T1000 (cell line): Measurements from ENCODE around the gene C10orf71.

Experiments used
- DNase-seq: peaks from one replicate; lab custom pipeline; 2025; ENCODE audit warnings: mixed read lengths; lab: John Stamatoyannopoulos, UW

The C10orf71 gene, protein sequence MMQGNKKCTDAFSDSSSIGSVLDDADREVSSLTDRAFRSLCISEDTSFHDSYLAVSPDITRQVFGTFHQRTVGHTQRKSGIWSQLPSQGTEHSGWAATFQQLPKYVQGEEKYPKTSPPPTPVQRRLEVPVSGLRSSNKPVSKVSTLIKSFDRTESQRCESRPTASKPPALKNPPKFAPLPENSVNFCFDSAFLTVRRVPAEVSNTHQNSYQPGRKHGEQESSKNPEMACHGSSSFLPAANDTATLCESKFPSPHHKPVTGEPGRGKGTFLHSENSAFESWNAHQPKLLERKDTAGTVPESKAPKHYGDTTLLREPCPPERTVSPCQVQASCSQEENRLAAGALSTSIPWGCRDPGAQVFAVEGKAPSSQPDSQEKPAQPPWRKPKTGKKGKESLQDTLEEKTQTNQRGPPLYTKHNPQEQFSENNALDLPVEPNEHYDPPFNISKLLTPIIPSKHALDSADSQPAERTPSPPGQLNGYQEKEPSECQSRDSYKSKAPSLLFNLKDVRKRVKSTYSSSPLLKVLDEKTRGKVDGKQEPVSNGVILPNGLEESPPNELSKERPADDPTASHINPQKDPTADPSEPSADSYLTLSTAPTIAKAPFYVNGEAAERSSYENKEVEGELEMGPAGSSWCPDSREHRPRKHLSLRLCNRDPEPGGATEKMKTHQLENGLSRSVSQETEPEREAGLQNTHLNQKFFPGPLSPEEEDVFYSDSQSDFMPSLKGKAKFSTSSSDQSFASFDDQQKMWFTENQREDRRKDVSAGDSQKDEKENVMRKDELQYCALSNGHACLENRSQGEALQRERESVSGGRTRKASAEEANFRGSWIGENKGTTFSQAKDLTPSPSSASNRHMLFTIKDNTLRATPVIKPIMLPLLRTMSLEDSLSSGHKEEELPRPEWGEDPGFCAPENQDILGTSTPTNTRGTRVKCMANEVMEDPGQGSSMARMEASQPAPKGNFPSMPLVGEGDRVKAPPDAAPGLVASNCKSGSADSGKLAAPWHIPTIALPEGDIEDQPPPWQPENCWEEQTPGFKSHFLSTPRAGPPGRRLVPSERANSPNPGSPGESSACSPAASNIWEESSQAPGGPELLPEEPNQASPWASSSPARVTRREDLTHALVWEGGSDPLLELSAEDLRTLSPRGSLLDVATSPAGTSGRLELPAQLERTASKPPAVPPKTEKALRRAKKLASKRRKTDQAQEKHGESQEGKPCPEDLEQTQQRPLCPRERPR (N-terminal part only)

DNA sequence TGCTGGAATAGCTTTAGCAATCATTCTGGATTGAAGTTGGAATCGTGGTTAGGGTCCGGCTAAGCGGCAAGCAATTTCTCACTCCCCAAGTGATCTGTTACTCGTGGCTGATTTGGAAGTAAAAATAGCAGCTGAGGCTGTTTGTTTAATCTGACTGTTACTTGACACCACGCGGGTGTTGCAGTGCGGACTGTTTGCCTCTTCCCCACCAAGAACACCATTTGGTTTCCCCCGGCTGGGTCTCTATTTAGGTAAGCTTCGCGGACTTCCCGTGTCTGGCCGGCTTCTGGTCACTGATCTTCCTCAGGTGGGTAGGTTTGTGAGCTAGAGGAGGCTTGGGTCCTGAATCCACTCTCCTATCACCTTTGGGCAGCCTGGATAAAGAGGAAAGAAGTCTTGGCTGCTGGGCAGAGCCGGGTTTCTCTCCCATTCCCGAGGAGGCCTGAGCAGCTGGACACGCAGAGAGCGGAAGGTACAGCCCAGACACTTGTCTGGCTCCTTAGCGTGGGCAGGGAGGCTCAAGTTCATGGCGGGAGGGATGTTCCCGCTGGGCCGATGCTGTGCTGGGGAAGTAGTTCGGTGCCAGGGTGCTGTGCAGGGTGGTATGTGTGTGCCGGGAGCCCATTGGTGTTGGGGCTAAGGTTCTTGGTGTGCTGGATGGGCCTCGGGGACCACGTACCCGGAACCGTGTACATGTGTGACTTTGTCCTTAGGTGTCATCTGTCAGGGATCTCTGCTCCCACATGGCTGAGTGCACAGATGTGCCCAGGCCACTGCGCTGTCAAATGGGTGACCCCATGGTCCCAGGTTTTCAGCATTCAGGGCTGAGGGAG, at the start of gene C10orf71:
Gene C10orf71, plus strand, starts transcription at position 188 of the 833 bp plus-strand sequence. CDS start 23,376 bp downstream, outside the sequence.
- no peak for DNase-seq

DNA sequence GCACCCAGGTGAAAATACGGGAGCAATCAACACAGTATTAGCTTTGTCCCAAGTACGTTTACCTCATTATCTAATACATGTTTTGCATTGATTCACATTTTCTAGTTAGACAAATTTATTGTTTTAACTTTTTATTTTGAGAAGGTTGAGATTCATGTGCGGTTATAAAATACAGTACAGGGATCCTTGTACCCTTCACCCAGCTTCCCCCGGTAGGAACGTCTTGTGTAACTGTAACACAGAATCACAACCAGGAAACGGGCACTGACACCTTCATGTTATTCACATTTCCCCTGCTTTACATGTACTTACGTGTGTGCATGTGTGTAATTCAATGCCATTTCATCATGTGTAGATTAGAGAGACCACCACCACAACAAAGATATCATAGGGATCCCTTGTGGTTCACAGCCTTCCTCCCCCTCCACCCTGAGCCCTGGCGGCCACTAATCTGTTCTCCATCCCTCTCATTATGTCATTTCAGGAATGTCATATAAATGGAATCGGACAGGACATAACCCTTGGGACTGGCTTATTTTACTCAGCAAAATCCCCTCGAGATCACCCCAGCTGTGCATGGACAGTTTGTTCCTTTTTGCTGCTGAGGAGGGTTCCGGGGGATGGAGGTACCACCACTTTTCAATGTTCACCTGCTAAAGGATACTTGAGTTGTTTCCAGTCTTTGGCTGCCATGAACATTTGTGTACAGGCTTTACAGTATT, 46.5 kb upstream of the C10orf71 start:
- no peak for DNase-seq

DNA sequence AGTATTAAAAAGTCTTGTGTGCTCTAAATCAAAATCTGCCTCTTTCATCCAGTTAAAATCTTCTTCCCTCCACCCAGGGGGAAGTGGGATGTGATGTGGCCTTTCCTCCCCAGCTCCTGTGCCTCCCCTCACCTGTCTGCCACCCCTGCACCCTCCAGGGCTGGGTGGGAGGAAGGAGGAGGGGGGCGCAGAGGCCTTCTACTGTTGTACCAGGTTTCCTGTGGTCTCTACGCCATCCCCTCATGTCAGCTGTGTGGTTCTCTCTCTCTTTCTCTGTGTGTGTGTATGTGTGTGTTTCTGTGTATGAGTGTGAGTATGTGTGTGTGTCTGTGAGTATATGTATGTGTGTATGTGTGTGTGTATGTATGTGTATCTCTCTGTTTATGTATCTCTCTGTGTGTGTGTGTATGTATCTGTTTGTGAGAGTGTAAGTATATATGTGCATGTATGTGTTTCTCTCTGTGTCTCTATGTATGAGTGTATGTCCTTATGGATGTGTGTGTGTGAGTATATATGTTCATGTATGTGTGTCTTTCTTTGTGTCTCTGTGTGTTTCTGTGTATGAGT, 45.5 kb upstream of the C10orf71 start:
- DNase-seq, result no peak

DNA sequence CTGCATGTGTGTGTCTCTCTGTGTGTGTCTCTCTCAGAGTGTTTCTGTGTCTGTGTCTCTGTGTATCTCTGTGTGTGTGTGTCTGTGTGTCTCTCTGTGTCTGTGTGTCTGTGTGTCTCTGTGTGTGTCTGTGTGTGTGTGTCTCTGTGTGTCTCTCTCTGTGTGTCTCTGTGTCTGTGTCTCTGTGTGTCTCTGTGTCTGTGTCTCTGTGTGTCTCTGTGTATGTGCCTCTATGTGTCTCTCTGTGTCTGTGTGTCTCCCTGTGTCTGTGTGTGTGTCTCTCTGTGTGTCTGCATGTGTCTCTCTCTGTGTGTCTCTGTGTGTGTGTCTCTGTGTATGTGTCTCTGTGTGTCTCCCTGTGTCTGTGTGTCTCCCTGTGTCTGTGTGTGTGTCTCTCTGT, 44.8 kb upstream of the C10orf71 start:
- no peak for DNase-seq

DNA sequence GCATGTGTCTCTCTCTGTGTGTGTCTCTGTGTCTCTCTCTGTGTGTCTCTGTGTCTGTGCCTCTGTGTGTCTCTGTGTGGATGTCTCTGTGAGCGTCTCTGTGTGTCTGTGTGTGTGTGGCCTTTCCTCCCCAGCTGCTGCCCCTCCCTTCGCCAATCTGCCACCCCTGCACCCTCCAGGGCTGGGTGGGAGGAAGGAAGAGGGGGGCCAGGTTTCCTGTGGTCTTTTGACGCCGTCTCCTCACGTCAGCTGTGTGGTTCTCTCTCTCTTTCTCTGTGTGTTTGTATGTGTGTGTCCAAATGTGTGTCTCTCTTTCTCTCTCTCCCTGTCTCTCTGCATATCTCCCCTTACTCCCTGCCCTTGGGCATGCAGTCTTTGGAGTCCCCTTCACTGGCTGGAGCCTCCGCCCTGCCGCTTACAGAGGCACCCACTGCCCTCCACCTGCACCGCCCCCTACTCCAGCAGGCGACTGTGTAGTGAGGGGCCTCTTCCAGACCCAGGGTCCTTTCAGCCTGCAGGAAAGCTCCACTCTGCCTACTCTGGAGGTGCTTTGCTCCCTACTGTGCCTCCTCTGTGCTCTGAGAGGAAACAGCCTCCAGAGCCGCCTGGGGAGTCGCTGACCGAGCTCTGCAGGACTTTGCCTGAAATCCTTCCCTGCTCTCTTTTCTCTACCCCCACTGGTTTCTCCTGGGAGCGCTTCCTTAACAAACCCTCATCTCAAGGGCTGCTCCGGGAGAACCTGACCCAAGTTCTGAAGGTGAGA, 44.2 kb upstream of the C10orf71 start:
- DNase-seq, result no peak

DNA sequence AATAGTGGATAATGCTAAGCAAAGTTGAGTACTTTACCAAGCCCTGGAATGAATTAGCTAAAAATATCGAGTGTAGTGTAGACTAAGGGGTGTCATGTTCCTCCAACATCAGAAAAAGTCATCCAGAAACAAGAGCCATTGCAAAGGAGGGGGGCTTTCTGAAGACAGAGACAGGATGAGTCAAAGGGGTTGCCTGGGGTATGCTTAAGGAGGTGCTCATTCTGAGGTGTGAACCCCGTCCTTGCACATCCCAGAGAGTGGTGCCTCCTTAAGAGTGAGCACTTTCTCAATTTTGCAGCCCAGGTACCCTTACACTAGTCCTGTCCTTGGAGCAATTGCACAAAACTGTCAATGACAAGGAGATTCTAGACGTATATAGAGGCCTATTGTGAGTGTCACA, 43.1 kb upstream of the C10orf71 start:
- DNase-seq, result no peak

DNA sequence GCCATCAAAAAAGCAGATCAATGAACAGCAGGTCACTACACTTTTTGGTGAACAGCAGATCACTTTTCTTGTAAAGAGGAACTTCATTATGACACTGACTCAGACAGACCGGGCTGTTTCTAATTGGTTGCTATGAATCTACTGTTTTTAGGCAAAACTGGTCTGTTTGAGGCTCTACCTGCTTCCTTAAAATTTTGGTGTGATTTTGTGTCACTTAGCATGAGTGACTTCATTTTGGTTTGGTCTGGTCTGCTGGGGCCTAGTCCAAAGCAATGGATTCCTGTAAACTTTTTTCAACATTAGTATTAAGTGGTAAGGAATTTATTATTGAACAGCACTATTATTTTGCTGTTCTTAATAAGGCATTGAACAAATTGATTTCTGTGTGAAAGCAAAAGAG, 41.8 kb upstream of the C10orf71 start:
- DNase-seq, result no peak

DNA sequence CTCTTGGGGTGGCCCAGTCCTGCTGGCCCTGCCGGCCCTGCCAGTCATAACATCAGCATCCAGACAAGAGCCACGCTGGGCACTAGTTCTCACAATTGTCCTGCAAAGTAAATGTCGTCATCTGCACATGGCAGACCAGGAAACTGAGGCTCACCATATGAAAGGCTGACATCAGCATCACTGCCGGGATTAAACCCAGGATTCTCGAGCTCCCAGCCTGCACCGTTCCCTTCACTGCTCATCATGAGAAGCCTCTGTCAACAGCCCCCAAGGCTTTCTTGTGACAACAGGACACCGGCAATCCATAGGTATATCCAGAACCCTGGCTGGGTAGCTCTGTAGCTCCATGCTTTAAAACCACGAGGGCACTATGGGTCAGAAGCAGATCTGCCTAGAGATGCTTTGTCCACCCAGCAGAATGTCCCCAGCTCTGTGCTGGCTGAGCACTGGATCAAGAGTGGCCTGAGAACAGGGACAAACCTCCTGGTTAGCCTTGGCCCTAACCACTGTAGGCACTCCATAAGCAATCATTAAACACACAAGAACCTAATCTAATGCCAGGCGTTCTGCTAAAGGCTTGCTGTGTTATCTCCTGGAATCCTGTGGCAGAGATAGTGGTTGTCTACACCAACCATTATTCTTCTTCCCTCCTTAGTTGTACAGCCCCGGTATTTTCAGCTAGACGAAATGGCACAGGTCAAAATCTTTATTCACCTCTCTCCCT, 41.2 kb upstream of the C10orf71 start:
- DNase-seq, result no peak

DNA sequence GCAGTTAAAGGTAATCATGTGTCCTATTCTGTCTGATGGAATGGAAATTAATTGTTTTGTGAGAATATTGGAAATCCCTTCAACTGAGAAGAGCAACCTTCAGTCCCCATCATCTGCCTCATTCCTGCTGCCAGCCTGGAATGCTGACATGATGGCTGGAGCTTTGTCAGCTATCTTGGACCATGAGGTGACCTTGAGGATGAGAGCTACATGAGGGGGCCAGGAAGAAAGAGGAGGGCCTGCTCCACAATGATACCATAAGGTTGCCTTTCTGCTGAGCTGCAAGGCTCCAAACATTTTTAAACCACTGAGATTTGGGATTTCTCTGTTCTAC, 40.7 kb upstream of the C10orf71 start:
- no peak for DNase-seq

DNA sequence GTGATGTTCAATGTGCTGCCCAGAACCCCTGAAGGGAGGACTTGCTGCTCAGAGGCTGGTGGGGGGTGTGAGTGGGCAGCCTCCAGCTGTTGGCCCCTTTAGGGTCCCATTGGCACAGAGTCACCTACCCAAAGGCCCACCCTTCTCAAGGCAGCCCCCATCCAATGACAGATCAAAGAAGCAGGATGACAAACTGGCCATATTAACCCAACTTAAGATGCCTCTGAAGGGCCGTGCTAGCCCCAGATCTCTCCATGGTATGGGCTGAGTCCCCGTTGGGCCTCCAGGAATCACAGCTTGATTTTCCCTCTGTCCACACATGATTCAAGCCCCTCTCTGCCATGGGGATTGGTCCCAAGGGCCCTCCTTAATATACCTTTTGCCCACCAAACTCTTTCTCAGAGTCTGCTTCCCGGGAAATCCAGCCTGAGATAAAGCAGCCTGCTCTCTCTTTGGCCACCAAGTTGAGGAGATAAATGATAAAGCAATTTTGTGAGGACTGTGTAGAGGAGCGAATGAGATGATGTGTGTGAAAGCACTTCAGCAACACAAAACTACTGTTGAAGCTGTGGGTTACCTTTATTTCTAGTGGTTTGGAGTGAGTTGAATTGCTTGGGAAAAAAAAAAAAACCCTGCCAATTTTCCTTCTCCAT, 38.2 kb upstream of the C10orf71 start:
- DNase-seq, result no peak

DNA sequence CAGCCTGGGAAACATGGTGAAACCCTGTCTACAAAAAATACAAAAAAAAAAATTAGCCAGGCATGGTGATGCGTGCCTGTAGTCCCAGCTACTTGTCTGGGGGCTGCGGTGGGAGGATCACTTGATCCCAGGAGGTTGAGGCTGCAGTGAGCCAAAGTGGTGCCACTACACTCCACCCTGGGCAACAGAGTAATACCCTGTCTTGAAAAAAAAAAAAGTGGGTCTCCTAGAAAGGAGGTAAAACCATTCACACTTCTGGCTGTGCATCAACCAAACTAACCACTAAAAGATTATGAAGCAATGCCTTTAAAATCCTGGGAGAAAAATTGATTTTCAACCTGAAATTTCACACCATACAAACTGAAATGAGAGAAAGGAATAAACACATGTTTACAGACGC, 35.4 kb upstream of the C10orf71 start:
- DNase-seq, result no peak

DNA sequence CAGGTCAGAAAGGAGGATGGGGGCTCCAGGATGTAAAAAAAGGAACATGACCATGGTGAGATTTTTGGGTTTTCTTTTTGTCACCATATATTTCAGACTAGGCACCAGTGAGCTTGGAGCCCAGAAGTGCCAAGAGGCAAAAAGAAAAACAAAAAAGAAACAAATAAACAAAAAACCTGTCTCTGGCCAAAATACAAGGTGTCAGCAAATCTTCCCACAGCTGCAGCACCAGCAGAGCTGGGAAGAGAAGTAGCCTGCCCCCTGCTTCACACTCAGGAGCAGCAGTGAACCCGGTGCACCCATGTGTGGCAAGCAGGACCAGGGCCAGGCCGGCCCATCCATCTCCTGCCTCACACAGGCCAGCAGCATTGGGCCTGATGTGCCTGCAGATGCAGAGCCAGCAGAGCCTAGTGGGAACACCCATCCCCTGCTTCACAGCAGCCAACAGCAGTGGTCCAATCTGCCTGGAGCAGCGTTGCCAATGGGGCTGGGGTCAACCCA, 34.7 kb upstream of the C10orf71 start:
- DNase-seq, result no peak

DNA sequence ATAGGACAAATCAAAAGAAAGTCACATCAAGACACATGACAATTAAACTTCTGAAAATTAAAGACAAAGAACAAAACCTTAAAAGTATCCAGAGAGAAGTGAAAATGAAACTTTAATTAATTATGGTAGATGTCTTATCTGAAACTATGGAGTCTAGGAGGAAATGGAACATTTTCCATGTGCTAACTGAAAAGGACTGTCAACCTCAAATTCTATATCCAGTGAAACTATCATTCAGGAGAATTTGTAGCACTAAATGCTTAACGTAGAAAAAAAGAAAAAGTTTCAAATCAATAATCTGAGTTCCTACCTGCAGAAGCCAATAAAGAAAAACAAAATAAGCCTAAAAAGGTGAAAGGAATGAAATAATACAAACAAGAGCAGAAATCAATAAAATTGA, 33.1 kb upstream of the C10orf71 start:
- no peak for DNase-seq

DNA sequence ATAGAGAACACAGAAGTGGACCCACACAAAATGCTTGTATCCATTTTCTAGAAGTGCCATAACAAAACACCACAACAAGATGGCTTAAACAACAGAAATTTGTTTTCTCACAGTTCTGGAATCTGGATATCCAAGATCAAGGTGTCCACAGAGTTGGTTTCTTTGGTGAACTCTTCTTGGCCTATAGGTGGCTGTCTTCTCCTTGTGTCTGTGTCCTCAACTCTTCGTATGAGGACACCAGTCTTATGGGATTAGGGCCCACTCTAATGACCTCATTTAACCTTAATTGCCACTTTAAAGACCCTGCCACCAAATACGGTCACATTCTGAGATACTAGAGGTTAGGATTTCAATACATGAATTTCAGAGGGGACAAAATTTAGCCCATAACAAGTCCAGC, 30.8 kb upstream of the C10orf71 start:
- DNase-seq, result no peak

DNA sequence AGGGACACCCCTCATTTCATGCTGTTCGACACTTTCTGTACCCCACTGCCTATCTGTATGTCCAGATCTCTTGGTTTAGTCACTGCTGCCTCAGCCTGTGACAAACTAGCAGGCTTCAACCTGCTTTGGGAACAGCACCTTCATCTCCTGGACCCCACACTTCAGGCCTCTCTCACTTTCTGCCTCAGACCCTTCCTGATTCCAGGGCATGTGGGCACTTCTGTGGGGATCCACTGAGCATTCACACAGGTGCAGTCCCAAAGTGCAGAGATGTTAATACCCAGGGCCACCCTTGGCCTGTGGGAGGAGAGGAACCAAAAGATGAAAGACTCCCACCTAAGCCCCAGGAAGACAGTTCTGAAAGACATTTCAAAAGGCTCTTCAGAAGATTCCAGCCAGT, 29.4 kb upstream of the C10orf71 start:
- no peak for DNase-seq

DNA sequence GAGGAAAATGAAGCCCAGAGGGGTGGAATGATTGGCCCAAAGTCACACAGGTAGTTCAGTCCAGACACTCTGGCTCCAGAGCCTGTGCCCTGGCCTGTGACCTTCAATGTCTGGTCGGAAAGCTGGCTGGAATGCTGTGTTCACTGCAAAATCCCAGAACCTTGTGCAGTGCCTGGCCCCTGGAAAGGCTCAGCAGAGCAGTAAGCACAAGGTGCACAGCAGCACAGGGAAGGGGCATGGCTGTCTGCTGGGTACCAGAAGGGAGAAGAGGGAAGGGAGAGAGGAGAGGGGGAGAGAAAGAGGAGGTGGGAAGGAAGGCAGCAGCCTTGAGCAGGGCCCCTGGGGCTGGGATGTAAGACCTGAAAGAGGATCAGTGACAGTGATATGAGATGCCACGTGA, 28.4 kb upstream of the C10orf71 start:
- no peak for DNase-seq

DNA sequence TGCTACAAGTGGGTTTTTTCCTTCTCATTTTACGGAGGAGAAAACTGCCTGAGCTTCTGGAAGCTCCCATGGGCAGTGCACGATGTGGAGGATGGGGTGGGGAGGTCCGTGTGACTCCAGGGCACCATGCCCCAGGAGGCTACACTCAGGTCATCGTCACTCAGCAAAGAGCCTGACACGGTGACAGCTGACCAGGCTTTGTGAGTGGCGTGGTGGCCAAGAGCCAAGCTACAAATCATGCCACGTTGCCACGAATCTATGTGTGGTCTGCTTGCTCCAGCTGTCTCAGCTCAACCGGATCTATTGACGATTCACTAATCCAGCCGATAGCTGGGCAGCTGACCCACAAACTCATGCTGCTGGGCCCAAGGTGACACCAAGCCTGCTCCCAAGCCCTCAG, 27.6 kb upstream of the C10orf71 start:
- DNase-seq, result no peak
